NK-92 (cell line): ENCODE measurements around the gene YEATS2.

Experiments used
- DNase-seq: peaks from one replicate; lab custom pipeline; 2025; ENCODE audit not compliant: unreplicated experiment; lab: John Stamatoyannopoulos, UW

The YEATS2 gene

GRCh38 chr3:183810643-183811594 is 113.3 kb downstream of the YEATS2 start:
- no peak for DNase-seq

GRCh38 chr3:183811638-183812037 is 114.0 kb downstream of the YEATS2 start:
- no peak for DNase-seq

GRCh38 chr3:183812761-183813445 is 115.3 kb downstream of the YEATS2 start:
- no peak for DNase-seq

GRCh38 chr3:183814240-183814639 is 116.6 kb downstream of the YEATS2 start:
- DNase-seq: no peak

GRCh38 chr3:183815563-183815940 is 118.0 kb downstream of the YEATS2 start:
- DNase-seq: no peak

- no peak for DNase-seq
Measured at GRCh38 chr3:183815951-183816475, 118.4 kb downstream of the YEATS2 start.

GRCh38 chr3:183816681-183817510 is 119.3 kb downstream of the YEATS2 start:
- no peak for DNase-seq

GRCh38 chr3:183817639-183818038 is 120.0 kb downstream of the YEATS2 start:
- DNase-seq: no peak

- DNase-seq: no peak
Measured at GRCh38 chr3:183818041-183818620, 120.5 kb downstream of the YEATS2 start.

GRCh38 chr3:183818706-183819624 is 121.4 kb downstream of the YEATS2 start:
- DNase-seq: no peak

- DNase-seq: no peak
Measured at GRCh38 chr3:183819831-183820230, 122.2 kb downstream of the YEATS2 start.

GRCh38 chr3:183822631-183823030 is 125.0 kb downstream of the YEATS2 start:
- no peak for DNase-seq

- no peak for DNase-seq
Measured at GRCh38 chr3:183823963-183824362, 126.4 kb downstream of the YEATS2 start.

GRCh38 chr3:183824761-183825455 is 127.3 kb downstream of the YEATS2 start:
- DNase-seq: no peak

- no peak for DNase-seq
Measured at GRCh38 chr3:183825456-183826161, 128.0 kb downstream of the YEATS2 start, which contains the start of gene MAP6D1. MAP6D1 (minus strand) TSS chr3:183825577; CDS start chr3:183825547, 30 bp downstream.

GRCh38 chr3:183826448-183827250 is 129.1 kb downstream of the YEATS2 start:
- DNase-seq: no peak

- no peak for DNase-seq
Measured at GRCh38 chr3:183827809-183828537, 130.4 kb downstream of the YEATS2 start.
